ENCODE data around the gene SLC1A4.
"Not testable (repeated sequence)": the region's sequence is repeated elsewhere in the genome, so short reads cannot be mapped to it uniquely, and the experiment has no call there.

Gene SLC1A4

DNA sequence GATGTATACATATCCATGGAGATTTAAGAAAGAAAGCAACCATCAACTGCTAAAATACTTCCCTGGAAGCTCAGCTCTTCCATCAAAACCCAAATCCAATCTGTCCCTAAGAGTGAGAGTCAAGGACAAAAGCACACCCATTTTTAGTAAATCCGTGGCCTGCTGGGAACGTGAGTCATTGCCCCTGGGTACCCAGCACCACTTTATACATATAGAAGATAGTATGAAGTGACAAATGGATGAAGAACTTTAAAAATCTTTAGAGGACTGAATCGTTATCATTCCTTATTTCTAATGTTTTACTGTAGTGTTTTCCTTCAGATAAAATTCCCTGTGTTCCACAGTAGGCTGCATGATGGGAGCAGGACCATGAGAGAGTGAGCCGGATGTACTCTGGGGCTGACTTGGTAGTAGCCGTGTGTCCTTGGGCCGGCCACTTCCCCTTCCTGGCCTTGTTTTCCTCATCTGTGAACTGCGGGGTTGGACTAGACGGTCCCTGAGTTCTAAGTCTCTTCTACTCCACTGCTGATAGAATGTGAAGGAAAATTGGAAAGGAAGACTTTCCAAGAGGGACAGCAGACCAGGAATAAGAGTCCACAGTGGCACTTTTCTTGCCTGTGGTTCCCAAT, 38.5 kb downstream of the SLC1A4 start:
- DNase-seq: no peak

DNA sequence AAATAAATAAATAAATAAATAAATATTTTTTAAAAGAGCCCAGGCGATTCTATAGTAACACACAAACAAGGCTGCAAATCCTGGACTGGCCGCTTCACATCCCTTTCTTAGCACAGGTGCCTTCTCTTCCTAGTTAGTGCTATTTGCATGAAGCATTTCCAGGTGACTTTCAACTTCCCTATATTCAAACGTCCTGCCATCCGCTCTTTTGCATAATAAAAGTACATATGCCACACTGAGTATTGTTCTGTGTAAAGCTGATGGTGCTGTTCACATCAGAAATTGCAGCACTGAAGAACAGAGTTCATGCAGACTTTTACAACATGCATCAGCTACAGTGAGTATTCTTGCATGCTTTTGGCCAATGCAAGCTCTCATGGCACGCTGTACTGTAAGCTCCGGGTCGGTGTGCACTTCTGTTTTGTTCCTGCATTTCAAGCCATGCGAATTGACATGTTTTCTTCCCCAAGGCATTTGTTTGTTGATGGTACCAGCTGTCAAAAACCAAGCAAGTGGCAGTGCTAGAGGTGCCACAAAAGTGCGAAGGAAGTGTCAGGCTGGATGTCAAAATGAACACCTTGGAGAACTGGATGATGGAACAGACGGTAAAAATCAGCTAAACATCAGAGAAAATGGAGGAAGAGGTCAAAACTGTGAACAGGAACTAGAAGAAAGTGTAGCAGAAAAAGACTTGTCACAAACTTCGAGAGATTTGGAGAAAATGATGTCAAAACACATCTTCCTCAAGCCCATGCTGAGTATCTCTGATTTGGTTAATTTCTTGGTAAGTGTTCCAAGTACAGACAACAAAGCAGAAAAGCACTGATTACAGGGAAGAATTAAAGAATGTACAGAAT, 41.5 kb downstream of the SLC1A4 start:
- no peak for DNase-seq

DNA sequence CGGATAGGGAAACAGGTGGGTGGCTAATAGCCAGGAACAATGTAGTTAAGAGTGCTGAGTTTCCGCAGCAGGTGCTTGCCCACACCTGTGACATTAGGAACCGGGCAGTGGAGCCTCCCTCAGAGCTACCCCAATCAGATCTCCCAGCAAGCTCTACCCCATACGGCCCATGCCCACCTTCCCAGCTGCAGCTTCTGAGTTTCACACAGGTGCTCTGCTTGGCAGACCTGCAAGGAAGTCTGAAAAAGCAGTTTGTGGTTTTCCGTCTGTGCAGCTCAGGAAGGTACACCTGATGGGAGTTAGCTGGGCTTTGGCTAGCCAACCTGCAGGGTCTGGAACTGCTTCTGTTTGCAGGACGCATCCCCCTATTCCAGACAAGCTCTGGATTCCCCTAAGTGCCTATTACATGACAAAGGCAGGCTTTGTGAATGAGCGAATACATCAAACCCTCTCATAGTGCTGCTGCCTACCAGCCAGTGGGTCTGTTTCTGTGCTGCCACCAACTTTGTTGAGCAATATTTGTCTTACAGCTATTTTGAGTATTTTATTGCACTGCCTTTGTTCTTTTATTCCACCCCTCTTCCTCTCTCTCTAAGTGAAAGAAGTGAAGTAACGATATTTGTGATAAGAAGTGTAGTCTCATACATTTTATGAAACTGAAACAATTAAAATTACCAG, 42.3 kb downstream of the SLC1A4 start:
- DNase-seq: no peak

DNA sequence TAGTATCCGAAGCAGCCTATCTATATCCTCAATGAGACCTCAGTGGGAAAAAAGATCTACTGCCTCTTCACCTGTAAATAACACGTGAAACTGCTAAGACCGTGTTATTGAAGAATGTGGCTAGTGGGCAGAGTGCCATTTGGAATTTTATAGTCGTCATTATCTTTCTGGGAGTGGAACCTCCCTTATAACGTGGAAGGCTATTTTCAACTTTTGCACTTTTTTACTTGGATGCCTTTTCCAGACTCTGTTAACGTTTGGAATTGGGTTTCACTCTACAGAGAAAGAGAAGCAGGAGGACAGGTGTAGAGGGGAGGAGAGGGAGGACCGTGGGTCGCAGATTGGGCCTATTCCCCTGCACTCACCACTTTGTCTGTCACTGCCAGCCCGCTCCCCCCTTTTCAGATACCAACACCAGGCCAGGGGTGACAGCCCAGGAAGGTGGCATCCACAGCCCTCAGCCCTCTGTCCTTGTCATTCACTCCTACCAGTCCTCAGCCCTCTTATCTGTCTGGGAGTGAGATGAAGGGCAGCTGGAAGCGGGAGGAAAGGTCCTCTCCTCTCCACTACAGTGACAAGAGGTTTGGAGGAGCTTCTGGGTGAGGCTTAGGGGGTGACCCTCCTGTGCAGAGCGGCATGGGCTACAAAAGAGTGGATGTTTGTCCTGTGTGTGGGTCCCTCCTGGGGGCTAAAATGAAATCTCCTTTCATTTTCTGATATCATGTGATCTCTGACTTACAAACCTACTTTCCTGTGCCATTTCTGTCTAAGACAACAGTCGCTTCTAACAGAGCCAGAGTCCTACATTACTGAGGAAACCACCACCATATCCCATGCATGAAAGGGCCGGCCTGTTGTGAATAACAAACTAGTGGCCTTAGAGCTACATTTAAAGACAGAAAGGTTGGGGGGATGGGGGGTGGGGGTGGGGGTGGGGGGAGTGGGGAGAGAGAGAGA, 43.1 kb downstream of the SLC1A4 start:
- no peak for DNase-seq

DNA sequence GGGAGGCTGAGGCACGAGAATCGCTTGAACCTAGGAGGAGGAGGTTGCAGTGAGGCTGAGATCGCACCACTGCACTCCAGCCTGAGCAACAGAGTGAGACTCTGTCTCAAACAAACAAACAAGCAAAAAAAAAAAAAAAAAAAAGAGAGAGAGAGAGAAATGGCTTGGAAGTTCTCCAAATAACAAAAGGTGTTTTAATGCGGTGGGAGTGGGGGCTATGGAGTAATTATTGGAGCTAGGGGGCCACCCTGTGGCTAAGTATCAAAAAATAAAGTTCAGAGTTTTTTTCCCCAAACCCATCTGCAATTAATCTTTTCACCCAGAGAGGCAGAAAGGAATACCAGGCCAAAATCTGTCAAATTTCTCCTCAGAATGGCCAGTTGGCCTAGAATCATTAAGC, 44.0 kb downstream of the SLC1A4 start:
- peak; percentile 23 for DNase-seq

DNA sequence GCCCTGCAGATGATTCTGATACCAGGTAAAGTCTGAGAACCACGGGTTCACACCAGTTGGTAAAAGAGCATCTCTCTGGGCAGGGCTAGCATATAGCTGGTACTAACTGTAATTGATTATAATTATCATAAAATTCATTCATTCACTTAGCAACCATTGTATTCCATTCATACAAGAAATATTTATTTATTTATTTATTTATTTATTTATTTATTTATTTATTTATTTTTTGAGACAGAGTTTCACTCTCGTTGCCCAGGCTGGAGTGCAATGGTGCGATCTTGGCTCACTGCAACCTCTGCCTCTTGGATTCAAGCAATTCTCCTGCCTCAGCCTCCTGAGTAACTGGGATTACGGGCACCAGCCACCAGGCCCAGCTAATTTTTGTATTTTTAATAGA, 44.5 kb downstream of the SLC1A4 start:
- not testable (repeated sequence) for DNase-seq

DNA sequence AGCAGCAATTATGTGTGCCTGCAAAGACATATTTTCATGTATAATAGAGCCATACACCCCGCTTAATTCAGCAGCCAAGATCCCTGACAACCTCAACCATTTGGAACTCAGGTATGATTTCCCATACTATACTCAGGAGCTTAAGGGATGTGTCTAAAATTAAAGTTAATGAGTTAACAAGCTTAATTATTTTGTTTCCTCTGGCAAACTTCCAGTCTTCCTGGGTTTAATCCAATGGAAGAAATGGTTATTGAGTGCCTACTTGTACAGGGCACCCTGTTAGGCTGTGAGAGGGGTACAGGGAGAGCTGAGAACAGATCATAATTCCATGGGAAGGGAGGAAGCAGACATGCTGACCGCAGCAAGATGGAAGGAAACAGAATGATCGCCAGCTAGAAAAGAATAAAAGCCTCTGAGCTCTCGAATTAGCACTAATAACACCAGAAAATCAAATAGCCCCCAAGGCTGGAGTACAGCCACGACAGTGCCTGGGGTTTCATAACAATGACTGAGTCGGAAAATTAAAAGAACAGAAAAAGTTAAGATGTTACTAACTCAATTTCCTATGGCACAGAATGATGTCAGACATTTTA, 46.2 kb downstream of the SLC1A4 start:
- no peak for DNase-seq

DNA sequence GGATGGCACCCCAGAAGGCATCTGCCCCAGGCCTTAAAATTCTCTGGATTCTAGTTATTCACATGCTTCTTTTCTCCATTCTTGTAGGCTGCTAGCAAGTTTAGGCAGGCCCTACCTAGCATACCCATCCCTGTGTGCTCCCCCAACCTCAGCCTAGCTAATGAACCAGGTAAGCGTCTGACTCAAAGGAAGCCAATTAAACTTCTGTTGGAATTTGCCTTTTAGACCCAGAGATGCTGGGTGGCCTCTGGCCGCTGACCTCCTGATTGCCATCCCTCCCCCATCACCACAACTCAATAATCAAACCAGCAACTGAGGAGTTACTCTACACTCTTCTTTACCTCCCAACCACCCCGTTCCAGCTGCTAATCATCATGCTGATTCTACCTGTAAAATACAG, 48.0 kb downstream of the SLC1A4 start:
- DNase-seq: no peak

DNA sequence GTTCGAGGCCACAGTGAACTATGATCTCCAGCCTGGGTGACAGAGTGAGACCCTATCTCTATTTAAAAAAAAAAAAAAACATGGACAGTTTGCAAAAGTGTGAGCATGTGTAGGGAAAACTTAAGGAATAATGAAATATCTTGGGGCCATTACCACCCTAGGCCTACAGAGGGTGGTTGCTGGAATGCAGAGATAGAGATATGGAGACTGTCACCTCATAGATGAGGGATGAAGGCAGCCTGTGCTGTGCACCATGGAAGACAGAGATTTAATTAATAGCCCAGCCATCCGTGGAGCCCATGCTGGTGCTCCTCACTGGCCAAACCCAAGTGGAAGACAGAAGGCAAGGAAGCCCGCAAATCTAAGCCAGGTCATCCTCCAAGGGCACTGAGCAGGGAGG, 50.4 kb downstream of the SLC1A4 start:
- DNase-seq: no peak

DNA sequence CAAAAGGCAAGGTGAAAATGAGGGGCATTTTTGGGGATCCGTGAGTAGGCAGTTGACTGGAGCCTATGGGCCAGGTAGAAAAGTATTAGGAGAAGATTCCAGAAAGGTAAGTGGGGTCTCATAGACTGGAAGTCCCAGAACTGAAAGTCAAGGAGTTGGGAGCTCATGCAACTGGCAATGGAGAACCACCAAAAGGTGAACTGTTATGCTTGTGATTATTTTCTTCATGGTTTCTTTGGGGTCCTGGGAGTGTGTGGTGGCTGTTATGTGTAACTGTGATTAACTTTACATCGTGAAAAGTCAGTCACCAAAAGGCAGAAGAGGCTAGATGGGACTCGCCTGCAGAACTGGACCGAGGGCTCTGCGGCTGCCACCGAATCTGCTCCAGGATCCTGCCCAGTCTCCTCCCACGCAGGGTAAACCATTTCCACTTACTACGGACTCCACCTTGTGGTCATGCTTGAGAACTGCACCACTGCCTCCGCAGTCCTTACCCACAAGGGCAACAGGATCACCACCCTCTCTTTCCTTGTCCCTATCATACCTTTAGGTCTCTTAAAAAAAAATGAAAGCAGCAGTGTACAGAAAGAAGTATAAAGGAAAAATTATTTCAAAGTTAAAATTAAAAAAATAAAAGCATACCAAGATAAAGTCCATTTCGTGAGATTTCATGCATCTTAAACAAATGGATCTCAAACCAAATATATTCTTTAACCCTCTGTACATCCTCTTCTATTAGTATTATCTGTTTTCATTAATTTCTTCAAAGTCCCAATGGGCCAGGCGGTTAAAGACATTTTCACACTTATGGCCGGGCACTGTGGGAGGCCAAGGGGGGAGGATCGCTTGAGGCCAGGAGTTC, 51.4 kb downstream of the SLC1A4 start:
- peak; percentile 78 for DNase-seq

DNA sequence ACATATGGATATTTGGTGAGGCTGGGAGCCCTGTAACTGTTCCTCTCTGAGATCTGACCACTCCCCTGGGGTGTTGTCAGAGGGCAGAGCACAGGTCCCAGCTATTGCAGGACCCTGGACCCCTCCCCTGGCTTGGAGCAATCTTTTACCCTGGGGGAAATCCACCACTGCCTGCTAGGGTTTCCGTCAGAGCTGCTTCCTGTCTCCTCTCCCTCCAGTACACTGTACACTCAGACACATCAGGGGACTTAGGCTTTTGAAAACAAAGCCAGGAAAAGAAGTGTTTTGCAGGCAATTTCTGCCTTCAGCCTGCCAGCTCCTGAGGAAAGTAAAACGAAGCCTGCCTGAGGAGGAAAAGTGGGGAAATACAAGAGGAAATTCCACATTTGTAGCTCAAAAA, 53.8 kb downstream of the SLC1A4 start:
- DNase-seq: no peak

DNA sequence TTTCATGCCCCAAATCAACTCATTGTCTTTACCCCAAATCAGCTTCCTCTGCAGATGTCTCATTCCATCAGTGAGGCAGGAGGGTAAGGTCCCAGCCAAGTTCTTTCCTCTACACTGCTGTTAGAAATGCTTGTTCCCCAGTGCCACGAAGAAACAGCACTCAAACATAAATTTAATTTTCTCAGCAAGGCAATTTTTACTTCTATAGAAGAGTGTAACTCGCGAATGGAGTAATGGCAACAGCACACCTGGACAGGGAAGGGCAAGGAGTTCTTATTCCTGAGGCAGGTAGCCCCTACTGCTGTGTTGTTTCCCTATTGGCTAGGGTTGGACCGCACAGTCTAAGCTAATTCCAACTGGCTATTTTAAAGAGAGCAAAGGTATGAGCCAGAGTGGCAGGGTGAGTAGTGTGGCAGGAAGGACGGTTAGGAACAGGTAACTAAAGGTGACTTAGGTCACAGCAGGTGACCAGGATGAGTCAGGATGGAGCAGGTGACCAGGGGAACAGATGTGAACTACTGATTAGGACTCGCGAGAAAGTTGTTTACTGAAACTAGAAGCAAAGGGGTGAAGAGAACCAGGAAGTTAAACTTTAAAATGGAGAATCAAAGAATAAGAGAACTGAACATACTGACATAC, 55.0 kb downstream of the SLC1A4 start:
- DNase-seq: no peak

DNA sequence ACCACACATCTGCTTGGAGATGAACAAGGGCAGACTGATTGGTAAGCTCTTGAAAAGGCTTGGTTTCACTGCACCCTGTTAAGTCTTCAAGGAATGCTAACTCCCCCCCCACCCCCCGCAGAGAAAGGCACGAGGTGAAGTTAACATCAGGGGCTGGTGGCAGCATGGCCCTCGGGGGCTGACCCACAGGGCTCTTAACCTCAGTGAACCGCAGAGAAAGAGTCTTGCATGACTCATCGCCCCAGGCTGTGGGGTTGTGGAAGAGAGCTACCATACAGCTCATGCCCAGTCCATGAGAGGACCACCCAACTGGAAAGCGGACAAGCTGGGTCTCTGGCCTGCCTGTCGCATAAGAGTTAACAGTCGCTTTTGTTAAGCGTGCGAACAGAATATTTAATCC, 56.5 kb downstream of the SLC1A4 start:
- peak; percentile 39 for DNase-seq

DNA sequence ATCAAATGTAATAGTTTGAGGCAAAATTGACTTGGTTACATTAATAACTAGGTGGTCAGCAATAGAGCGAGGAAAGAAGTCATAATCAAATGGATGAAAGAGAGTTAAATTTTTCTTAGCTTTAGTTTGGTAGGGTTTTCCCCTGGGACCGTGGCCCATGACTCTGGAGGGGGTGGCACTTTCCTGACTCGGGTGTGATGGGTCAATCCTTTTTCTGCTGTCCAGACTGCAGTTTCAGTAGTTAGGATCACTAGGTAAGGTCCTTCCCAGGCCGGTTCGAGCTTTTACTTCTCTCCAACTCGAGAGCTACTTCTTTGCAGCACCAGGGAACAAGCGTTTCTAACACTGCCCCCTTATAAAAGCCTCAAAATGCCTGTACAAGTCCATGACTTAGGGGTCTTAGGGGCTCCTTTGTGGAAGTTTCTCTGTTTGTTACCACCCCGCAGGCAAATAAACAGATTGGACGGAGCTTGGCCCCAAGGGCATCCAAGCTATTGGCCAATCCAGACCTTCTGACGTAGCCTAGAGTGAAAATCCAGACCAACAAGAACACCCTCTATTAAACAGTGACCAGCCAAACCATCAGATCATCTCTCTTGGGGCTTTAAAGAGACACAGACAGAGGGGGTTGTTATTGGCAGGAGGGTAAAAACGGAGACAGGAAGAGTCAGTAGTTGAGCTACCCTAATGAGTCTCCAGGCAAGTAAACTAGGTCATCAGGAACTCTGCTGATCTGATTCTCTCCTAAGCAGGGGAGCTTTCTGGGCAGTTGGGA, 57.6 kb downstream of the SLC1A4 start:
- no peak for DNase-seq

DNA sequence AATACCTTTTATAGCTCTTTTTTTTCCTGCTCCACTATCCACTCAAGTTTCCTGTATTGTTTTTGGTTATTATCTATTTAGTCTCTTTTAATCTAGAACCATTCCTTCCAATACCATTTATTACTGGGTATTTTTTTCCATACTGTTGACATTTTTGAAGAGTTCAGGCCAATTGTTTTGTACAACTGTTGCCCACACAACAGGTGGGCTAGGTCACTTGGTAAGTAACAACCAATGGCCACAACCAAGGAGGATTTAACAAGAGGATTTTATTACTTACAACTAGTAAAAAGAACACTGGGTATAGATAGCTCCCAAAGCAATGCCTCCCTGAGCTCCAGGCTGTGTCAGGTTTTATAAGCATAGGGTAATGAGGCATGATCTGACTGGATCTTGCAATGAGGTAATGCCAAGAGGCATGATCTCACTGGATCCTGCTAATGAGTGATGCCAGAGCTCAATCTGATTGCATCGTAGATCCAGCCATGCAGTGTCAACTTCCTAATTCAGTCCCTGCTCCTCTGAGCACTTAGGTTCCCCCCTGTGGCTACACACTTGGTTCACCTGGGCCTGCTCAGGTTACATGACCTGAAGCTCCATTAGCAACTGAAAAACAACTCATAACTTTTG, 59.9 kb downstream of the SLC1A4 start:
- DNase-seq: no peak

DNA sequence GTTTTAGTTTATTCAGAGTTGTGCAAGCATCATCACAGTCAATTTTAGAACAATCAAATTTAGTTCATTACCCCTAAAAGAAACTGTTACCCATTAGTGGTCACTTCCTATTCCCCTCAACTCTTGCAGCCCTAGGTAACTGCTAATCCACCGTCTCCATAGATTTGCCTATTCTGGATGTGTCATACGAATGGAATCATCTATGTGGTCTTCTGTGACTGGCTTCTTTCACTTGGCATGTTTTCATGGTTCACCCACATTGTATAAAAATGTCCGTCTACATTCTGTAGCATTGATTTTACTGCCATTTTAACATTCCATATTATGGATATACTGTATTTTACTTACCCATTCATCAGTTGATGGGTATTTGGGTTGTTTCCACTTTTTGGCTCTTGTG, 61.7 kb downstream of the SLC1A4 start:
- DNase-seq: peak; percentile 68

DNA sequence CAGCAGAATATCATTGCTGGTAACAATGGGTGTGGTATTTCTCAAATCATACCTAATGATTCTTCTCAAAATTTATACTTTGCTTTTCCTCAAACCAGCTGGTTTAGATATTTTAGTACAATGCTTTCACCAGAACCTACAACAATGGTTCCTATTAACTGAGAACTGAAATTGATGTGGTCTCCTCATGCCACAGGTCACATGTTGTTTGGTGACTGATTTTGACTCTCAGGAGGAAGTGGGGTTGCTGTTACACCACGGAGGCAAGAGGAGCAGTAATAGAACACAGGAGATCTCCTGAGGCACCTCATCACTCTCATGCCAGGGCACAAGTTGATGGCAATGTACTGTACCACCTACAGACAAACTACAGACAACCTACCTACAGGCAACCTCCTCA, 64.0 kb downstream of the SLC1A4 start:
- DNase-seq: no peak

DNA sequence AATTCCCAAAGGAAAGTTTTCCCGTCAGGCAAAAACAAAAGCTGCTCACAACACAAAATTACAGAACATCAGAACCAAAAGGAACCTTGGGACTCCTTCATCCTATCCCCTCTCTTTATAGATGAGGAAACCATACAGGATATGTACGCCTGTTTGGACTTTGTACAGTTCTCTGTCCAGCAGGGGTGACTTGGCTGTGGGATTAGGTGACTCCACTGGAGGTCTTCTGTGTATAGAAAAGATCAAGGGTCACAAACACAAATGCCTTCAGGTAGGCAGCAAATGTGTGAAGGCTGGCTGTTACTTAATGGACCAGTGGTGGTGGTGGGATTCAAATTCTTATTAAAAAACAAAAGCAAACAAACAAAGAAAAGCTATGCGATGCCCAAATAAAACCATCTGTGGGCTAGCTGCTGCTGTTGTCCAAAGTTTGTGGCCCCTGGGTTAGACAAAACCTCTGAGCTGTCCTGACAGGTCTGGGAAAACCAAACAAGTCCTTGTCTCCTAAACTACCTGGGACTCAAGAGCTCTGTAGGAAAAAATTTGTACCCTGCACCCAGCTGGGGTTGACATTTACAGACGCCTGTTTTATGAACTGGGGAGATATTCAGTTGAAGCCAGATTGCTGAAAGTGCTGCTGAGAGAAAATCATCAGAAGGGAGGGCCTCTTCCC, 65.7 kb downstream of the SLC1A4 start:
- no peak for DNase-seq

Measured in fibroblast of skin of abdomen (primary cell).